Esophagus muscularis mucosa (tissue), 4 donors: ENCODE measurements around the gene PSME1. TPM values are rescaled to one million over a fixed set of nuclear protein-coding genes. Genes with fewer than 3 reads are reported as not detected.

Source experiments
- DNase-seq: peaks from one replicate; pipeline ENCODE4 v3.0.0-alpha.2; 2017; ENCODE audit errors: extremely low spot score
- H3K27ac ChIP-seq, 4 donors: fragments of 200-600 bp; sonication (generic); replicated peaks in 1 of 4; 1 replicate in 3 of 4; 2 replicates in 1 of 4; pipeline ENCODE4 v1.5.1; 2016 to 2019; ENCODE audit warnings: mild to moderate bottlenecking in 1 of 4
- H3K27me3 ChIP-seq, 4 donors: fragments of 200-600 bp; sonication (generic); one replicate each; pipeline versions ENCODE4 v1.5.1 to v1.6.0; 2016 to 2019
- H3K36me3 ChIP-seq, 4 donors: fragments of 200-600 bp; sonication (generic); one replicate each; pipeline ENCODE4 v1.5.1; 2016 to 2019
- H3K4me1 ChIP-seq, 4 donors: fragments of 200-600 bp; sonication (generic); one replicate each; pipeline ENCODE4 v1.5.1; 2016 to 2019
- H3K4me3 ChIP-seq, 4 donors: fragments of 200-600 bp; sonication (generic); 1 replicate in 2 of 4; 2 replicates in 2 of 4; pipeline ENCODE4 v1.5.1; 2016 to 2019; ENCODE audit warnings: mild to moderate bottlenecking in 4 of 4, moderate library complexity in 1 of 4
- H3K9me3 ChIP-seq, 4 donors: fragments of 200-600 bp; sonication (generic); 1 replicate in 3 of 4; 2 replicates in 1 of 4; pipeline ENCODE4 v1.5.1; 2016 to 2019
- CTCF ChIP-seq, 3 experiments: fragments of 200-600 bp in 2 of 3; fragments of 450-650 bp in 1 of 3; sonication (generic) in 2 of 3; IDR thresholded peaks; one replicate each; pipeline ENCODE4 v1.5.1; 2017 to 2019; ENCODE audit warnings: antibody characterized with exemption in 3 of 3, mild to moderate bottlenecking in 2 of 3, moderate library complexity in 1 of 3
- EP300 ChIP-seq: sonication (generic); formaldehyde crosslinking; IDR thresholded peaks from one replicate; pipeline ENCODE4 v1.6.1; 2017; ENCODE audit warnings: antibody characterized with exemption
- POLR2A ChIP-seq: fragments of 450-650 bp; IDR thresholded peaks from one replicate; pipeline ENCODE4 v1.6.1; 2017; ENCODE audit warnings: antibody characterized with exemption, moderate library complexity, mild to moderate bottlenecking, low read depth
- POLR2AphosphoS5 ChIP-seq, 2 donors: sonication (generic); formaldehyde crosslinking; IDR thresholded peaks; one replicate each; pipeline ENCODE4 v1.6.1; 2017; ENCODE audit warnings: antibody characterized with exemption in 2 of 2
- WGBS: methylation state at CpG from one replicate; pipeline ENCODE4 v1.1.5; 2018; 5-methylcytosine and 5-hydroxymethylcytosine counted together
- intact Hi-C: fragments of 100-400 bp; cut with DNase I; formaldehyde crosslinking; loops from one replicate; pipeline ENCODE4 v1.15.1; 2023
- total RNA-seq, 4 donors: library from RNA; depleted of rRNA; stranded (reverse); fragments of >200 nt; gene quantifications; one replicate each; pipeline versions ENCODE4 v1.1.0 to v1.2.1, GENCODE V29; 2016

PSME1 gene
- total RNA-seq, 4 donors from 2014 or later, result 129 to 158 (median 143) TPM

DNA sequence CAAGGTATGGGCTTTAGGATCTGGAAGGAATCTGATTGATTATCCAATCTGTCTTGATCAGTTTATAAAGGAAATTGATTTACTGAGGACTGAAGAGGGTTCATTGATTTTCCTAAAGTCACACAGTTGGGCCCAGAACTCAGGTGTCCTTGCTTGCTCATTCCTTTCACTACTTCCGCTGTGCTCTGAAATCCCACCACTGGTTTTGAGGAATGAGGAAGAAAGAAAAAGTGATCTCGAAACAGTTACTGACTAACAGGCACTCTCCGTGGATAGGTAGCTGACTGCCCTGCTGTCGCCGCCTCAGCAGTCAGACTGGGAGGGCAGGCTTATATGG is 5.6 kb upstream of the PSME1 start, which contains the start of gene FITM1:
Gene FITM1 (plus strand): TSS at position 280 of the 337 bp plus-strand sequence. CDS start 905 bp downstream, outside the sequence.
- 89% methylated on average over 5 of the region's 5 CpGs for WGBS
- Histone ChIP-seq H3K36me3 (no peaks in the 10 kb centered on the region), H3K4me1 (peaks cover 12 to 24% (median 18%) of the 10 kb centered on the region in 4 donors), H3K9me3 (no peaks in the 10 kb centered on the region), H3K27me3 (no peaks in the 10 kb centered on the region), H3K4me3 (no peak within 1 kb of the TSS), H3K27ac (peak within 1 kb of the TSS in 3 of 4 donors; percentile 42 to 70 (median 42))
- TF ChIP-seq POLR2A (no peak), CTCF (IDR thresholded peaks at IDR 0.05) (no peak), EP300 (no peak), POLR2AphosphoS5 (IDR thresholded peaks at IDR 0.05) (no peak)
- intact Hi-C loops, result no loop called here
- DNase-seq, result no peak

DNA sequence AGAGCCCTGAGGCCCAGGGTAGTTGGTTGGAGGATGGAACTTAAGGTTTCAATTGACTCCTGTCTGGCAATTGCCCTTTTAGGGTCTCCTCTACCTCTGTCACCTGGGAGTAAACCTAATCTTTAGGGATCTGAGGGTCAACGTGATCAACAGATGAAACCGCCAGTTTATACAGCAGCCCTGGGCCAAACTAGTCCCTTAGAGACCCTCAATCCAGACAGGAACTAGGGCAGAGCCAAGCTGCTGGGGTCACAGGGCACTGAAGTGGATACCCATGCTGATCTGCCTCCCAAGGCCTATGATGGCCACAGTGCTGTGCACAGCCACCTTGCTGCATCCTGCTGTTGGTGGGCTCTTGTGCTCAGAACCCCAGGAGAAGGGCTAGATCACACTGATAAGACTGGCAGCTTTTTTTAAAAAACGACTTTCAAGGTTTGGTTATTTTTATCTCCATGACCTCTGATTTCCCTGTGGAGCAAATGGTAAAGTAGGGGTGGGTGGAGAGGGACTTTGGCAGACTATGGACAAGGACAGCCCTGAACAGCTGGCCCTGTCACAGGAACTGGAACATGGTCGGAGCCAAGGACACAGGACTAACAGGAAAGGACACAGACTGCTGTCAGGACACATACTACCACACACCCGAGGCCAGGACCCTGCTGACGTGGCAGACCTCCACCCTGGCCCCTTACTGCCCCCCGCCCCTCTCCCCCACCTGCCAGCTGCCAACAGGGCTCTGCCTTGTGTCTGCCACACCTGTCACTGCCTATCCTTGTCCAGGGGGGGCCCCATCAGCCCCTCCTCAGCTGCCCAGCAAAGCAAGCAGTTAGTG is 5.1 kb upstream of the PSME1 start:
- intact Hi-C loops, result no loop called here
- no peak for DNase-seq
- Histone ChIP-seq H3K27ac (peak overlapping the region in 3 of 4 donors; percentile 42 to 70 (median 42)), H3K9me3 (no peaks in the 10 kb centered on the region), H3K4me1 (peaks cover 15 to 27% (median 22%) of the 10 kb centered on the region in 4 donors), H3K4me3 (no peak overlapping the region), H3K36me3 (no peaks in the 10 kb centered on the region), H3K27me3 (no peaks in the 10 kb centered on the region)
- no peak for TF ChIP-seq CTCF (IDR thresholded peaks at IDR 0.05)
- TF ChIP-seq EP300, result no peak
- TF ChIP-seq POLR2AphosphoS5 (IDR thresholded peaks at IDR 0.05), result peak in 1 of 2 donors; percentile 15
- no peak for TF ChIP-seq POLR2A
- WGBS, result 56% methylated on average over 3 of the region's 7 CpGs

DNA sequence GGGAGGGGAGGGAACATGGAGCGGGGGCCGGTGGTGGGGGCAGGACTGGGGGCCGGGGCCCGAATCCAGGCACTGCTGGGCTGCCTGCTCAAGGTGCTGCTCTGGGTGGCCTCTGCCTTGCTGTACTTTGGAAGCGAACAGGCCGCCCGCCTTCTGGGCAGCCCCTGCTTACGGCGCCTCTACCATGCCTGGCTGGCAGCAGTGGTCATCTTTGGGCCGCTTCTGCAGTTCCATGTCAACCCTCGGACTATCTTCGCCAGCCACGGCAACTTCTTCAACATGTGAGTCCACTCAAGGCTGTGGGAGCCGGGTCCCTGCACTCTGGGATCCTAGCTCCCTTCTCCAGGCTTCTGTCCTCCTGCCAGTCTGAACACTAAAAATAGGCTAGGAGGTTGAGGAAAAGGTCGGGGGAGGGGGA is 4.4 kb upstream of the PSME1 start:
- 86% methylated on average over 5 of the region's 15 CpGs for WGBS
- Histone ChIP-seq H3K4me1 (peaks cover 18 to 31% (median 24%) of the 10 kb centered on the region in 4 donors), H3K9me3 (no peaks in the 10 kb centered on the region), H3K27ac (peak overlapping the region in 3 of 4 donors; percentile 42 to 70 (median 42)), H3K4me3 (no peak overlapping the region), H3K36me3 (no peaks in the 10 kb centered on the region), H3K27me3 (no peaks in the 10 kb centered on the region)
- intact Hi-C loops, result no loop called here
- TF ChIP-seq POLR2A (no peak), POLR2AphosphoS5 (IDR thresholded peaks at IDR 0.05) (no peak), EP300 (no peak), CTCF (IDR thresholded peaks at IDR 0.05) (no peak)
- no peak for DNase-seq

- H3K9me3 ChIP-seq, result no peaks in the 10 kb centered on the region
- no peak for TF ChIP-seq POLR2A
- TF ChIP-seq EP300, result no peak
- no peak for TF ChIP-seq CTCF (IDR thresholded peaks at IDR 0.05)
- no peak for TF ChIP-seq POLR2AphosphoS5 (IDR thresholded peaks at IDR 0.05)
- peak overlapping the region in 2 of 4 donors; percentile 42 to 70 for H3K27ac ChIP-seq
- H3K27me3 ChIP-seq, result no peaks in the 10 kb centered on the region
- peaks cover 24 to 37% (median 30%) of the 10 kb centered on the region in 4 donors for H3K4me1 ChIP-seq
- H3K4me3 ChIP-seq, result no peak overlapping the region
- intact Hi-C loops, result no loop called here
- H3K36me3 ChIP-seq, result peaks cover 0 to under 1% (median 0%) of the 10 kb centered on the region in 4 donors
- DNase-seq, result no peak
- whole genome bisulfite sequencing, result 73% methylated on average over 17 of the region's 24 CpGs
Observed at GRCh38 chr14:24132061-24132685, 3.8 kb upstream of the PSME1 start.
